ENCODE data around the gene ARHGAP4.

The ARHGAP4 gene

DNA sequence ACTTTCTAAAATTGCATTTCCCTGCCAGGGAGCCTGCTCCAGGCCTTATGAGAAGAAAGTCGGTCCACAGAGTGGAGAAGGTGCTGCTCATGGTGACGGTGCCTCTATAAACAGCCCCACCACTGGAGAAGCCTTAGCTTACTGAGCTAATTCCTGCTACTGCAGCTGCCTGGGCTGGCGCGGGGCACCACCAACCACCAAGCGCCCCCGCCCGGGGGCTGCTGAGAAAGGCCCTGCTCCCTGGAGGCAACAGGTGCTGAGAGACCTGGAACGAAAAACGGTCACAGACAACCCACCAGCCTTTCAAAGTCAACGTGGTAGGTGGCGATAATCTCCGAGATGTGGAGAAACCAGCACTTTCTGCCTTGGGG, 42.7 kb upstream of the ARHGAP4 start:
- Histone ChIP-seq H3K9me3 (no peaks in the 10 kb centered on the region), H3K4me1 (peaks cover 18% of the 10 kb centered on the region), H3K36me3 (replicated peaks) (peaks cover 49% of the 10 kb centered on the region), H3K4me3 (peak overlapping the region; percentile 99), H3K27me3 (ENCODE audit: low read depth) (no peaks in the 10 kb centered on the region)
- peak in 1 of 2 experiments; percentile 73 for DNase-seq (ENCODE audit: low spot score in 2 of 2)
- in situ Hi-C loops (cut with MboI; ENCODE audit: low sequenced_read_pairs), result no loop called here

DNA sequence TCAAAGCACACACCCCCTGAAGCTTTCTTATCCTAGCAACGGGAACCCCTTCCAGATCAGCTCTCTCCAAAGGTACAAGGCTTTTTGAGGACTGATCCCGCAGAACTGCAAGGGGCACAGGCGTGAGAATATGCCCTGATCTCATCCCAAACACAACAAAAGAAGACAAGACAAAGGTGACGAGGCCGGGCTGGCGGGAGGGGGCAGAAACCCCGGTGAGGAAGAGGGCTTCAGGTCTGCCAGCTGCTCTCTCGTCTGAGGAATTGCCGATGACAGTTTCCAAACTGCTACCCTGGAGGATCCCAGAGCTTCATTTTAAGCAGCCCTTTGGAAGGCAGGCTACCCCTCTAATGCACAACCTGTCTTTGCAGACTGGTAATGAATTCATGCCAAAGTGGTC, 42.2 kb upstream of the ARHGAP4 start:
- Histone ChIP-seq H3K4me1 (peaks cover 16% of the 10 kb centered on the region), H3K4me3 (peak overlapping the region; percentile 99), H3K9me3 (no peaks in the 10 kb centered on the region), H3K36me3 (replicated peaks) (peaks cover 54% of the 10 kb centered on the region), H3K27me3 (ENCODE audit: low read depth) (no peaks in the 10 kb centered on the region)
- in situ Hi-C loops (cut with MboI; ENCODE audit: low sequenced_read_pairs), result no loop called here
- DNase-seq (ENCODE audit: low spot score in 2 of 2), result no peak

DNA sequence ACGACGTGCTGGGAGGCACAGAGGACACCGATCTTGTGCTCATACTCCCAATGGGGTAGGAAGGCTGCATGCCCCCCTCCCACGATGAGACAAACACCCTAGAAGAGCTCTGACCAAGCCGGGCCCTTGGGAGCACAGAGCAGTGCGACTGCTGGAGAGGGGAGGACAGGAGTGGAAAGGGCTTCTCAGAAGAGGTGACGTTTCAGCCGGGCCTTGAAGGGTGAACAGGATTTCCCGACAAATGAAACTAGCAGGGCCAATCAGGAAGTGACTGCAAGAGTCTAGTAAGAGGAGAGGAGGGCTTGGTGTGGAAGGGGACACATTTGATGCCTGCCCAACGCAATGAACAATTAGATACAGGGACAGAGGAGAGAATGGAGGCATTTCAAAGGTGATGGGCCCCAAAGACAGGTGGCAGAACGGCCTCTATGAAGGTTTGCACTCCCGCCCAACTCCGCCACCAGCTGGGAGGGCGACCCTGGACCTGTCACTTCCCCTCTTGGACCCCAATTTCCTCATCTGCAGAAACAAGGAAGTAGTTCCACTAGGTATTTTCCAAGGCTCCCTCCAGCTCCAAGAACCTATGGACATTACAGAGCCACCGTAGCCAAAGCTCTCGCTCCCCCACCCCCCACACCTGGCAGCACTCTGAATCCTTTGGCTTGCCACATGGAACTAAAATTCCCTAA, 41.6 kb upstream of the ARHGAP4 start:
- DNase-seq (ENCODE audit: low spot score in 2 of 2), result no peak
- in situ Hi-C loops (cut with MboI; ENCODE audit: low sequenced_read_pairs), result no loop called here
- Histone ChIP-seq H3K9me3 (no peaks in the 10 kb centered on the region), H3K36me3 (replicated peaks) (peaks cover 60% of the 10 kb centered on the region), H3K4me3 (no peak overlapping the region), H3K27me3 (ENCODE audit: low read depth) (no peaks in the 10 kb centered on the region), H3K4me1 (peaks cover 16% of the 10 kb centered on the region)

DNA sequence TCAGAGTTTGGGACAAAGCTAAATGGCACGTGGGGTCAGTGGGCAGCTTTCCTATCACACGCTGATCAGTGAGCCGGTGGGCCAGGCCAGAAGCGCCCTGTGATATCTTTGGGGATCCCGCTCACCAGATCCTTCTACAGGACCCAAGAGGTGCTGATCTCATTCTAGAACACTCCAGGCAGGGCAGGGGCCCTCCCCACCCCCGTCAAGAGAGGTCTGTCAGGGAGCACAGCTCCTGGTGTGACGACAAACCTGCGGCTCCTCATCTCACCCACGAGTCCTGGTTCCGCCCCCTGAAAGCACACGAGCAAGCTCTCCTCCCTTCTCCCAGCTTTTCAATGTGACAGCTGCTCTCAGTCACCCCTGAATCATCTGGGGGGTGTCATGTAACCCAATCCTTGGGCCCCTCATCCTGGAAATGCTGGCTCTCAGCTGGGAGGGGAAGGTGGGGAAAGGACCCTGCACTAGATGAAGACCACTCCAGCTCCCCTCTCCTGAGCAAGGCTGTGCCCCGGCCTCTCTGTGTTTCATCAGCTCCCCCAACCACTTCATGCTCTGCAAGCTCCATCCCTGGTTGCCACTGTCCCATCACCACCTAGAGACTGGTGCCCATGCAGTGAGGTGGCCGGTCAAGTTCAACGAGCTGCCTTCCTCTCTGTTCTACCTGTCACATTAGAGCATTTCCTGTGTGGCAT, 40.9 kb upstream of the ARHGAP4 start:
- no peak for DNase-seq (ENCODE audit: low spot score in 2 of 2)
- Histone ChIP-seq H3K4me3 (no peak overlapping the region), H3K9me3 (no peaks in the 10 kb centered on the region), H3K36me3 (replicated peaks) (peaks cover 67% of the 10 kb centered on the region), H3K27me3 (ENCODE audit: low read depth) (no peaks in the 10 kb centered on the region), H3K4me1 (peaks cover 16% of the 10 kb centered on the region)
- in situ Hi-C loops (cut with MboI; ENCODE audit: low sequenced_read_pairs), result no loop called here

DNA sequence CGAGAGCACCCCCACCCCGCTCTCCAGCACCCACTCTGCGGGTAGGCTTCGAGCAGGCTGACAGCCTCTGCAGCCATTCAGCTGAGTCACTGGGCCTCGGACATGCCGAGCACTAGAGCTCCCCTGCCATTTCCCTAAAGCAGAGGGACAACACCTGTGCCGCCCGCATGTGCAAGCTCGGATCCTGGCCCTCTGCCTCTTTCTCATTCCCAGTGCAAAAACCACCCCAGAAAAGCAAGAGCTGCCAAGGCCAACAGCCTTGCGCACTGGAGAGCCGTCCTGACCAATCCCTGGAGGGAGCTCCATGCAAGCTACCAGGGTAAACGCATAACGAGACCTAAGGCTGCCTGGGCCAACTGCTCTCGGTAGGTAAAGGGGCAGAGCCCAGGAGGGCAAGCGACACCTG, 40.2 kb upstream of the ARHGAP4 start:
- Histone ChIP-seq H3K27me3 (ENCODE audit: low read depth) (no peaks in the 10 kb centered on the region), H3K4me3 (no peak overlapping the region), H3K9me3 (no peaks in the 10 kb centered on the region), H3K4me1 (peaks cover 16% of the 10 kb centered on the region), H3K36me3 (replicated peaks) (peaks cover 71% of the 10 kb centered on the region)
- in situ Hi-C loops (cut with MboI; ENCODE audit: low sequenced_read_pairs), result no loop called here
- DNase-seq (ENCODE audit: low spot score in 2 of 2), result no peak

DNA sequence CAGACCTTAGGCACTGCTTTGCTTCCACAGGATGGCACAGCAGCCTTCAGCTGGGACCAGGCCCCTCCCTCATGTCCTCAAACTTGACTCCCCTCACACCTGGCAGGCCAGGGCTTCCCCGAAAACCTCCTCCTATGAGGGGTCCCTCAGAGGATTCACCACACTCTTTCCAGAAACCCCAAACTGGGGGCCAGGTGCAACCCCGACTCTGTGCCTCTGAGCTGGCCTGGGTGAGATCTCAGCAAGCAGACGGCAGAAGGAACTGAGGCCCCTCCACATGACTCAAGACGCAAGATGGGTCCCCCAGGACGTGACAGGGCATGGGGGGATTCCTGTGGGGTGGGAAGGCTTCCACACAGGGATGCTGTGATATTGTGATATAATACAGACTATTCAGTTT, 39.3 kb upstream of the ARHGAP4 start:
- Histone ChIP-seq H3K4me1 (peaks cover 16% of the 10 kb centered on the region), H3K4me3 (no peak overlapping the region), H3K36me3 (replicated peaks) (peaks cover 74% of the 10 kb centered on the region), H3K27me3 (ENCODE audit: low read depth) (no peaks in the 10 kb centered on the region), H3K9me3 (no peaks in the 10 kb centered on the region)
- in situ Hi-C loops (cut with MboI; ENCODE audit: low sequenced_read_pairs), result no loop called here
- no peak for DNase-seq (ENCODE audit: low spot score in 2 of 2)

DNA sequence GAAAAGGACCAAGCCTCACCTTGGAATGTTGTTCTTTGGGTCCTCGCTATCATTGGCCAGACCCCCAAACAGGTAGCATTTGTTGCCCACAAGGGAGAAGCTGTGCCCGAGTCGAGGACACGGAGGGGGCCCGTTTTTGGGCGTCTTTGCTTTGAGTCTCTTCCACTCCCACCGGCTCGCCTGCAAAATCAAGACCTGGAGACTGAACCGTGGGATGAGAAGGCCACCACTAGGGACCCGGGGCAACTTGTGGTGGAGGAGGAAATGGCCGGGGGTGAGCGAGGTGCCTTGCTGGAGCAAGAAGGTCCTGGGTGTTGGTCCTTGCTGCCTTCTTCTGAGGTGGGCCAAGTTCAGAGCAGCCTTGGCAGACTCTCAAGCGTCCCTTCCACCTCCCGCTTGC, 38.0 kb upstream of the ARHGAP4 start:
- Histone ChIP-seq H3K9me3 (no peaks in the 10 kb centered on the region), H3K4me3 (no peak overlapping the region), H3K36me3 (replicated peaks) (peaks cover 80% of the 10 kb centered on the region), H3K27me3 (ENCODE audit: low read depth) (no peaks in the 10 kb centered on the region), H3K4me1 (peaks cover 13% of the 10 kb centered on the region)
- in situ Hi-C loops (cut with MboI; ENCODE audit: low sequenced_read_pairs), result no loop called here
- DNase-seq (ENCODE audit: low spot score in 2 of 2), result no peak

DNA sequence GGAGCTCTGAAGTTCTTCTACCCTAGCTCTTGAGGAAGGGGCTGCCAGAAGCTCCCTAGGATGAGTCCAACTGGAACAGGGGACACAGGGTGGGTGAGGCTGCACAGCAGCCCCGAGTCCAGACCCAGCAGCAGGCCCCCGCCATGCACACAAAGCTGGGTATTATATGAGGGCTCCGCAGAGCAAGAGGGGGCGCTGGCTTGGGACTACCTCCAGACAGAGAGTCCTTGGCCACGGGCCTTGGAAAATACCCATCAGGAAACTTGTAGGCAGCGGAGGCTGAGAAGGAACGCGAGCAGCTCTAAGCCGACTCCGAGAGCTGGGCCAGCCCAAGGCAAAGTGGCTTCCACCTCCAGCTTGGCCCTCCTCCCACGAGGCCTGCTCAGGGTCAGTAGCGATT, 37.5 kb upstream of the ARHGAP4 start:
- no peak for DNase-seq (ENCODE audit: low spot score in 2 of 2)
- Histone ChIP-seq H3K9me3 (no peaks in the 10 kb centered on the region), H3K36me3 (replicated peaks) (peaks cover 81% of the 10 kb centered on the region), H3K4me3 (no peak overlapping the region), H3K4me1 (peaks cover 7% of the 10 kb centered on the region), H3K27me3 (ENCODE audit: low read depth) (no peaks in the 10 kb centered on the region)
- in situ Hi-C loops (cut with MboI; ENCODE audit: low sequenced_read_pairs), result no loop called here

DNA sequence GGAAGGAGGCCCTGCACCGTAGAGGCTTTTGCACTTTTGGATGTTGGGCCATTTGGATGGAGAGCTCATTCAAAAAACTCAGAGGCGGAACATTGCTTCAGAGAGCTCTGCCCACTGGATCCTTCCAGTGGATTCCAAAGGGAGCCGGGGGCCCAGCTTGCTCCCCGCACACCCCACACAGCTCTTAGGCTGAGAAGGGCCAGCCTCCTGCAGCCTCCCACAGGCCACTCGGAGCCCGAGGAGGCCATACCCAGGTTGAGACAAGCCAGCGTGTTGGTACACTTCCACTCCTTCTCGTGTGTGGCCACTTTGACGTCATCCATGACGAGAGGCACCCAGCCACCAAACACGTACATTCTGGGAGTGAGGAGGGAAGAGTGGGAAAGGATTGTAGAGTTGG, 35.2 kb upstream of the ARHGAP4 start:
- Histone ChIP-seq H3K36me3 (replicated peaks) (peaks cover 89% of the 10 kb centered on the region), H3K27me3 (ENCODE audit: low read depth) (no peaks in the 10 kb centered on the region), H3K4me3 (no peak overlapping the region), H3K4me1 (no peaks in the 10 kb centered on the region), H3K9me3 (no peaks in the 10 kb centered on the region)
- DNase-seq (ENCODE audit: low spot score in 2 of 2), result no peak
- in situ Hi-C loops (cut with MboI; ENCODE audit: low sequenced_read_pairs), result no loop called here

DNA sequence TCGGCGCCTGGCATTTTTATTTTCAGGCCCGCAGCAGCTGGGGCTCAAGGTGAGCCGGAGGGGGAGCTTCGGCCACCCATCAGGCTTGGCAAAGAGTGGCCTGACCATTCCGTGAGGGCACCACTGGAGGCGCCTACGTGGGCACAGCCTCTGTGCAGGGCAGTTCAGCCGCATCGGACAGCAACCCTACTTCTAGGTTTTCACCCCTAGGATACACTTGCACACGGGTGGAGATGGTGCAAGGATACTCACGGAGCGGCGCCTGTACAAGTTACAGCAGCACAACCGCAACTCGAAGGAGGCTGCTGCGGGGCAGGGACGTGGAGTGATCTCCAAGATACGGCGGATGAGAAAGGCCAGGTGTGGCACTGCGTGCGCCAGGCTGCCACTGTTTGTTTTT, 34.7 kb upstream of the ARHGAP4 start:
- H3K36me3 ChIP-seq (replicated peaks), result peaks cover 94% of the 10 kb centered on the region
- DNase-seq (ENCODE audit: low spot score in 2 of 2), result no peak
- H3K27me3 ChIP-seq (ENCODE audit: low read depth), result no peaks in the 10 kb centered on the region
- no peaks in the 10 kb centered on the region for H3K4me1 ChIP-seq
- no peak overlapping the region for H3K4me3 ChIP-seq
- in situ Hi-C loops (cut with MboI; ENCODE audit: low sequenced_read_pairs), result no loop called here
- H3K9me3 ChIP-seq, result no peaks in the 10 kb centered on the region

DNA sequence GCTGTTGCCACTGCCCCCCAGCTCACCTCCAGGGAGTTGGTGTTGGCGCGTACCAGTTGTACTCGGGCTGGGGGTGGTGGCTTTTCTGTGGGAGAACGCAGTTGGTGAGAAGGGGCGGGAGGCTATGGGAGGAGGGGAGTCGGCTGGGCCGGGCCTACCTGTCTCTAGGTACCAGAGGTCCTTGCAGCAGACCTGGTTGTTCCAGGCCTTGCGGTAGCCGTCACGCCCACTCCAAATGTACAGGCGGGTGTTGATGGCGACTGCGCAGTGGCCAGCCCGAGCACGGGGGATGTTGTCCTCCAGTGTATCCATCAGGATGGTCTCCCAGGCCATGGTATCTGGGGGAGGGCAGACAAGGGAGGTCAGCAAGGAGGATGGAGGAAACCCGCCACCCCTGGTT, 34.0 kb upstream of the ARHGAP4 start:
- H3K36me3 ChIP-seq (replicated peaks), result peaks cover 100% of the 10 kb centered on the region
- no peaks in the 10 kb centered on the region for H3K4me1 ChIP-seq
- no peak for DNase-seq (ENCODE audit: low spot score in 2 of 2)
- no peak overlapping the region for H3K4me3 ChIP-seq
- no peaks in the 10 kb centered on the region for H3K27me3 ChIP-seq (ENCODE audit: low read depth)
- H3K9me3 ChIP-seq, result no peaks in the 10 kb centered on the region
- in situ Hi-C loops (cut with MboI; ENCODE audit: low sequenced_read_pairs), result no loop called here

DNA sequence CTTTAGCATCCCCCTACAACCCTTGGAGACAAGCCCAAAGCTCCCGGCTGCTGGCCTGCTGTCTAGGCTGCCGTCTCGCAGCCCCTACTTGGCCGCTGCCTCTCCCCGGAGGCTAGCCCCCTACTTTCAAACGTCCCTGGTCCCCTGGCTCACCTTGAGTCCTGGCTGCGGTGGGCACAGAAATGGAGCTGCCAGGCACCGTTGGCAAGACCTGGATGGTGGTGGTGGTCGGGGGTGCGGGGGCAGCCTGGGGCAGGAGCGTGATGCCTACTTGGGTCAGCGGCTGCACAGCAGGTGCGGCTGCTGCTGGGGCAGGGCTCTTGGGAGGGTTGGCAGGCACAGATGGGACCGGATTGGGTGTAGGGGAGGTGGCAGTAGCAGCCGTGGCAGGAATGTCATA, 33.6 kb upstream of the ARHGAP4 start:
- no peaks in the 10 kb centered on the region for H3K4me1 ChIP-seq
- H3K4me3 ChIP-seq, result no peak overlapping the region
- no peaks in the 10 kb centered on the region for H3K9me3 ChIP-seq
- peaks cover 100% of the 10 kb centered on the region for H3K36me3 ChIP-seq (replicated peaks)
- DNase-seq (ENCODE audit: low spot score in 2 of 2), result no peak
- in situ Hi-C loops (cut with MboI; ENCODE audit: low sequenced_read_pairs), result loop anchor here (10.0 kb wide), 1 partner anchor 1015 kb away; no protein-coding TSS in a partner anchor
- H3K27me3 ChIP-seq (ENCODE audit: low read depth), result no peaks in the 10 kb centered on the region

DNA sequence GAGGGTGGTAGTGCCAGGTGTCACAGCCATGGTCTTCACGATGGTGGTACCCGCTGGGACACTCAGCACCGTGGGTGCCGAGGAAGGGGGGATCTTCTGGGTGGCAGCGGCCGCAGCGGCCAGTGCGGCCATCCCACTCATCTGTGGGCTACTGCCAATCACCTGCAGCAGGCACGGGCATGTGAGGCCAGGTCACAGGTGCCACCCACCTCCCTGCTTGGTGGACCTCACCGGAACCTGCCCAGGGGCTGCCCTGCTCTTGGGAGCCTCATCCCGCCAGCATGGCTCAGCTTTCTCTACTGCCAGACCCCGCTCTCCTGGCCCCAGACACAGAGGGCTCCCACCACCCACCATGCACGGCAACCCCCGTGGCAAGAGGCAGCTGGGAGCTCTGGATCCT, 32.5 kb upstream of the ARHGAP4 start:
- Histone ChIP-seq H3K9me3 (no peaks in the 10 kb centered on the region), H3K36me3 (replicated peaks) (peaks cover 100% of the 10 kb centered on the region), H3K4me1 (no peaks in the 10 kb centered on the region), H3K4me3 (no peak overlapping the region), H3K27me3 (ENCODE audit: low read depth) (no peaks in the 10 kb centered on the region)
- in situ Hi-C loops (cut with MboI; ENCODE audit: low sequenced_read_pairs), result loop anchor here (10.0 kb wide), 1 partner anchor 1014 kb away; no protein-coding TSS in a partner anchor
- no peak for DNase-seq (ENCODE audit: low spot score in 2 of 2)

DNA sequence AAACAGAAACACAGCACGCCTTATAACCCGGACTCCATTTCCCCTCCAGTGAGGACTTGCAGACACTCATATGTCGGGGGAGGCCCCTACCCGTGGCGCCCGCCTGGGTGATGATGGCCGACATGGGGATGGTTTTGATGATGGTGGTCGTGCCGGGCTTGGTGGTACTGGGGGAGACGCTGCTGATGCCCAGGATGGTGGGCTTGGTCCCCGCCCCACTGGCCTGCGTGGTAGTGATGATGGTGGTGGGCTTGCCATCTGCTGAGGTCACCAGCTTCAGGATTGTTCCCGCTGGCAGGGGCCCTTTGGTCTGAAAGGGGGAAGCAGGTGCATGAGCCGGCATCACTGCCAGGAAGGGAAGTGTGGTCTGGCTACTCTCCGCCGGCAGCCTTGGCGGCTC, 31.2 kb upstream of the ARHGAP4 start:
- peaks cover 100% of the 10 kb centered on the region for H3K36me3 ChIP-seq (replicated peaks)
- no peaks in the 10 kb centered on the region for H3K4me1 ChIP-seq
- H3K9me3 ChIP-seq, result no peaks in the 10 kb centered on the region
- in situ Hi-C loops (cut with MboI; ENCODE audit: low sequenced_read_pairs), result loop anchor here (10.0 kb wide), 1 partner anchor 1012 kb away; no protein-coding TSS in a partner anchor
- no peak for DNase-seq (ENCODE audit: low spot score in 2 of 2)
- no peak overlapping the region for H3K4me3 ChIP-seq
- no peaks in the 10 kb centered on the region for H3K27me3 ChIP-seq (ENCODE audit: low read depth)

All from HAP-1 (cell line).